Endothelial cell of umbilical vein (primary cell): ENCODE results near the gene MYLK. TPM values are rescaled to one million over a fixed set of nuclear protein-coding genes. Genes with fewer than 3 reads are reported as not detected.

ENCODE experiments used
- BruUV-seq: library from RNA; stranded (reverse); fragments of 400-500 nt; replicated peaks from 2 replicates; lab custom pipeline; 2021; lab: Mats Ljungman, UMichigan
- CTCF ChIA-PET: fragments of 300-600, 350-600 bp; sonication (Branson Sonifier 250); formaldehyde crosslinking; loops from one replicate; lab custom pipeline; 2021; ENCODE audit warnings: antibody characterized with exemption, inconsistent platforms; lab: Charles Lee
- POLR2A ChIA-PET: fragments of 300-600, 350-600 bp; sonication (Branson Sonifier 250); formaldehyde crosslinking; loops from one replicate; lab custom pipeline; 2021; ENCODE audit warnings: antibody characterized with exemption, inconsistent platforms; lab: Charles Lee
- DNase-seq: peaks from one replicate; pipeline ENCODE4 v3.0.0-alpha.2; 2011; ENCODE audit warnings: low read depth, low spot score
- FAIRE-seq: peaks from 2 replicates; lab custom pipeline; 2011; peaks lifted over from hg19 to GRCh38; lab: Jason Lieb, UNC
- H2AFZ ChIP-seq: 2 replicates; pipeline ENCODE4 v1.6.0; 2012; ENCODE audit warnings: low read depth, low read length, control low read depth, inconsistent platforms
- H3K27ac ChIP-seq: 2 replicates; pipeline ENCODE4 v1.5.1; 2011; ENCODE audit warnings: low read depth, mild to moderate bottlenecking, control low read depth, low read length, moderate library complexity; ENCODE audit not compliant: insufficient read depth
- H3K27me3 ChIP-seq, 2 experiments: 2 replicates each; pipeline versions ENCODE4 v1.6.0 to v1.6.1; 2011; ENCODE audit warnings: low read length in 2 of 2, mixed read lengths in 1 of 2; ENCODE audit not compliant: control insufficient read depth in 2 of 2, insufficient read depth in 2 of 2
- H3K36me3 ChIP-seq, 2 experiments: 2 replicates in 1 of 2; 3 replicates in 1 of 2; pipeline ENCODE4 v1.5.1; 2011; ENCODE audit warnings: low read length in 2 of 2, mild to moderate bottlenecking in 1 of 2, moderate library complexity in 1 of 2; ENCODE audit not compliant: control insufficient read depth in 2 of 2, insufficient read depth in 2 of 2; ENCODE audit errors: extremely low read depth in 1 of 2
- H3K4me1 ChIP-seq: 3 replicates; pipeline ENCODE4 v1.5.1; 2011; ENCODE audit warnings: mild to moderate bottlenecking, low read length; ENCODE audit not compliant: control insufficient read depth, insufficient read depth; ENCODE audit errors: extremely low read depth
- H3K4me2 ChIP-seq: 2 replicates; pipeline ENCODE4 v1.6.1; 2011; ENCODE audit warnings: low read length, control low read depth, mixed read lengths; ENCODE audit not compliant: insufficient read depth
- H3K4me3 ChIP-seq, 3 experiments: fragments of 200-600 bp in 1 of 3; sonication (generic), shearing (Covaris generic) in 1 of 3; replicated peaks in 1 of 3; 2 replicates each; pipeline ENCODE4 v1.5.1; 2011 to 2016; ENCODE audit warnings: control low read depth in 3 of 3, low read length in 3 of 3, mild to moderate bottlenecking in 2 of 3, inconsistent platforms in 1 of 3, low read depth in 1 of 3, moderate library complexity in 1 of 3; ENCODE audit not compliant: insufficient read depth in 1 of 3
- H3K79me2 ChIP-seq: 2 replicates; pipeline ENCODE4 v1.6.0; 2012; ENCODE audit warnings: low read length, inconsistent platforms; ENCODE audit not compliant: control insufficient read depth, insufficient read depth
- H3K9ac ChIP-seq: replicated peaks from 2 replicates; pipeline ENCODE3; 2011; ENCODE audit warnings: low read length, control low read depth; ENCODE audit not compliant: insufficient read depth; ENCODE audit errors: extremely low read depth
- H3K9me1 ChIP-seq: replicated peaks from 3 replicates; pipeline ENCODE4 v1.6.0; 2011; ENCODE audit warnings: mild to moderate bottlenecking, low read length; ENCODE audit not compliant: control insufficient read depth, insufficient read depth; ENCODE audit errors: extremely low read depth
- H3K9me3 ChIP-seq: replicated peaks from 2 replicates; pipeline ENCODE4 v1.5.1; 2012; ENCODE audit warnings: low read length, inconsistent platforms; ENCODE audit not compliant: control insufficient read depth, insufficient read depth
- H4K20me1 ChIP-seq: replicated peaks from 2 replicates; pipeline ENCODE3; 2011; ENCODE audit warnings: mild to moderate bottlenecking, low read length; ENCODE audit not compliant: control insufficient read depth, insufficient read depth; ENCODE audit errors: extremely low read depth
- EZH2 ChIP-seq: IDR thresholded peaks from 2 replicates; pipeline ENCODE4 v1.6.1; 2012; ENCODE audit warnings: borderline replicate concordance, low read depth, mild to moderate bottlenecking, moderate library complexity, low read length, inconsistent platforms; ENCODE audit not compliant: severe bottlenecking
- FOS ChIP-seq: IDR thresholded peaks from 2 replicates; pipeline ENCODE4 v1.6.1; 2011; ENCODE audit warnings: mild to moderate bottlenecking, low read length, moderate library complexity, borderline replicate concordance; ENCODE audit not compliant: insufficient read depth
- GATA2 ChIP-seq: IDR thresholded peaks from 2 replicates; pipeline ENCODE4 v1.7.0; 2011; ENCODE audit warnings: low read depth, mild to moderate bottlenecking, moderate library complexity, mixed read lengths, low read length; ENCODE audit not compliant: insufficient read length, insufficient read depth
- JUN ChIP-seq: IDR thresholded peaks from 2 replicates; pipeline ENCODE4 v1.6.1; 2011; ENCODE audit warnings: borderline replicate concordance, low read depth; ENCODE audit not compliant: insufficient read length, insufficient read depth
- MYC ChIP-seq: IDR thresholded peaks from one replicate; pipeline ENCODE4 v1.6.1; 2011; ENCODE audit warnings: mild to moderate bottlenecking, low read depth, low read length
- POLR2A ChIP-seq: IDR thresholded peaks from 2 replicates; pipeline ENCODE4 v1.6.1; 2012; ENCODE audit warnings: low read depth, mild to moderate bottlenecking, control low read depth, low read length
- POLR2AphosphoS5 ChIP-seq: IDR thresholded peaks from 2 replicates; pipeline ENCODE4 v1.6.1; 2012; ENCODE audit warnings: low read depth, mild to moderate bottlenecking, control low read depth, low read length, moderate library complexity; ENCODE audit not compliant: insufficient read depth
- dilution Hi-C: fragments of 300-500 bp; cut with MboI; formaldehyde crosslinking; loops from one replicate; pipeline ENCODE4 v1.15.0; 2019; ENCODE audit warnings: low sequenced_read_pairs; ENCODE audit not compliant: extremely low pct_ligation_motif_present
- intact Hi-C: fragments of 100-400 bp; cut with micrococcal nuclease; formaldehyde crosslinking; loops from one replicate; pipeline ENCODE4 v1.10.0; 2022
- polyA plus RNA-seq, 4 experiments: library from polyadenylated mRNA; depleted of rRNA in 3 of 4; stranded (reverse) in 3 of 4; unstranded in 1 of 4; fragments of >200 nt; gene quantifications; 2 replicates each; pipeline versions ENCODE4 v1.2.1 to v1.2.3, GENCODE V29; 2011 to 2012; ENCODE audit warnings: missing spikeins in 1 of 4
- total RNA-seq: library from RNA; stranded (reverse); gene quantifications from 2 replicates; pipeline ENCODE4 v1.2.3, GENCODE V29; 2021
- TF ChIP-seq, protein P1 (sequence below): IDR thresholded peaks from 2 replicates; pipeline ENCODE4 v1.6.1; 2011; ENCODE audit not compliant: insufficient read depth, insufficient read length
- TF ChIP-seq, protein P2 (sequence below), 2 donors: IDR thresholded peaks; 1 replicate in 1 of 2; 2 replicates in 1 of 2; pipeline ENCODE4 v1.5.1; 2011; ENCODE audit warnings: low read length in 2 of 2, mild to moderate bottlenecking in 2 of 2, moderate library complexity in 2 of 2, control low read depth in 1 of 2, inconsistent platforms in 1 of 2, low read depth in 1 of 2; ENCODE audit not compliant: insufficient read depth in 1 of 2; ENCODE audit errors: extremely low read depth in 1 of 2

Gene MYLK
- total and polyA plus RNA-seq, 2 donors (not counting 3 experiments of a cell fraction or from before 2014, with no cell fraction given) = 10.0 to 22.2 TPM

DNA sequence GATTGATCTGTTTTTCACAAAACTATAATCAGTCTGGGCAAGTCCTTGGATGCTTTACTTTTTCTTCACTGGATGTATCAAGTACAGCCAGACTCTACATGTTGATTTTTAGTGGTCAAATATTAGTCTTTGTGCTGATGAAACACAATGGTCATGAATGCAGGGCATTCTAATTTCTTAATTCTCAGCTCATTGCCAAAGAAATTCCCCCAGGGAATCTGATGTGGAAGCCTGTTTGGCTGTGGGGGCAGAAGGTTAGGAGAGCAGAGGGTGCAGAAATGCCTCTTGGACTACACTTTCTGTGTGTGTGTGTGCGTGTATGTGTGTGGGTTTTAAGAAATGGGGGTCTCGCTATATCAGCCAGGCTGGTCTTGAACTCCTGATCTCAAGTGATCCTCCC lies 250.6 kb downstream of the MYLK start:
- no peak for DNase-seq
- POLR2A ChIA-PET = no interaction called here

More for the DNA sequence above, 250.6 kb downstream of the MYLK start:
- Histone ChIP-seq H3K27ac (no peak overlapping the region), H3K4me2 (no peak overlapping the region), H3K9me1 (no peaks in the 10 kb centered on the region), H3K36me3 (no peaks in the 10 kb centered on the region), H3K9me3 (no peaks in the 10 kb centered on the region), H3K9ac (no peak overlapping the region), H3K4me1 (no peaks in the 10 kb centered on the region), H3K79me2 (no peaks in the 10 kb centered on the region), H3K27me3 (no peaks in the 10 kb centered on the region), H3K4me3 (no peak overlapping the region), H4K20me1 (no peaks in the 10 kb centered on the region), H2AFZ (no peak overlapping the region)
- no TSS peak for BruUV-seq
- CTCF ChIA-PET = interaction anchor here (1.0 to 3.5 kb wide), 2 partner anchors 9 to 90 kb away, joined by 3 to 21 read pairs; no protein-coding TSS in a partner anchor
- no peak for TF ChIP-seq JUN
- TF ChIP-seq, protein P1, sequence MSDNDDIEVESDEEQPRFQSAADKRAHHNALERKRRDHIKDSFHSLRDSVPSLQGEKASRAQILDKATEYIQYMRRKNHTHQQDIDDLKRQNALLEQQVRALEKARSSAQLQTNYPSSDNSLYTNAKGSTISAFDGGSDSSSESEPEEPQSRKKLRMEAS = no peak
- TF ChIP-seq, protein P2, sequence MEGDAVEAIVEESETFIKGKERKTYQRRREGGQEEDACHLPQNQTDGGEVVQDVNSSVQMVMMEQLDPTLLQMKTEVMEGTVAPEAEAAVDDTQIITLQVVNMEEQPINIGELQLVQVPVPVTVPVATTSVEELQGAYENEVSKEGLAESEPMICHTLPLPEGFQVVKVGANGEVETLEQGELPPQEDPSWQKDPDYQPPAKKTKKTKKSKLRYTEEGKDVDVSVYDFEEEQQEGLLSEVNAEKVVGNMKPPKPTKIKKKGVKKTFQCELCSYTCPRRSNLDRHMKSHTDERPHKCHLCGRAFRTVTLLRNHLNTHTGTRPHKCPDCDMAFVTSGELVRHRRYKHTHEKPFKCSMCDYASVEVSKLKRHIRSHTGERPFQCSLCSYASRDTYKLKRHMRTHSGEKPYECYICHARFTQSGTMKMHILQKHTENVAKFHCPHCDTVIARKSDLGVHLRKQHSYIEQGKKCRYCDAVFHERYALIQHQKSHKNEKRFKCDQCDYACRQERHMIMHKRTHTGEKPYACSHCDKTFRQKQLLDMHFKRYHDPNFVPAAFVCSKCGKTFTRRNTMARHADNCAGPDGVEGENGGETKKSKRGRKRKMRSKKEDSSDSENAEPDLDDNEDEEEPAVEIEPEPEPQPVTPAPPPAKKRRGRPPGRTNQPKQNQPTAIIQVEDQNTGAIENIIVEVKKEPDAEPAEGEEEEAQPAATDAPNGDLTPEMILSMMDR (IDR thresholded peaks at IDR 0.05; ENCODE audit: extremely low read depth in 1 of 2, insufficient read depth in 1 of 2, low read depth in 1 of 2, low read length in 2 of 2) = no peak
- TF ChIP-seq EZH2 = no peak
- TF ChIP-seq POLR2A = no peak
- TF ChIP-seq POLR2AphosphoS5 = no peak
- no peak for TF ChIP-seq MYC
- TF ChIP-seq FOS = no peak
- no peak for TF ChIP-seq GATA2
- FAIRE-seq = no peak
- dilution Hi-C loops (no loop called here), intact Hi-C loops (no loop called here)
